H1 (cell line): Measurements from ENCODE around the gene TBC1D20. TPM values are rescaled to one million over a fixed set of nuclear protein-coding genes. Genes with fewer than 3 reads are reported as not detected.

Source experiments
- ATF3 ChIP-seq: IDR thresholded peaks from 2 replicates; pipeline ENCODE4 v1.6.1; 2011; ENCODE audit warnings: low read depth, mild to moderate bottlenecking, low read length; ENCODE audit not compliant: insufficient read depth
- E2F6 ChIP-seq: IDR thresholded peaks from 2 replicates; pipeline ENCODE4 v1.6.1; 2012; ENCODE audit warnings: inconsistent platforms
- EP300 ChIP-seq, 2 experiments: IDR thresholded peaks; 1 replicate in 1 of 2; 2 replicates in 1 of 2; pipeline ENCODE4 v1.6.1; 2011 to 2012; ENCODE audit warnings: low read depth in 2 of 2, low read length in 2 of 2, mild to moderate bottlenecking in 2 of 2, borderline replicate concordance in 1 of 2, inconsistent platforms in 1 of 2, moderate library complexity in 1 of 2
- KDM5A ChIP-seq: fragments of 200-600 bp; IDR thresholded peaks from 2 replicates; pipeline ENCODE4 v1.7.1; 2012; ENCODE audit warnings: mild to moderate bottlenecking, low read length, inconsistent platforms, mixed read lengths
- POLR2A ChIP-seq, 2 experiments: IDR thresholded peaks; 1 replicate in 1 of 2; 2 replicates in 1 of 2; pipeline ENCODE4 v1.6.1; 2011; ENCODE audit warnings: low read depth in 2 of 2, low read length in 2 of 2, mild to moderate bottlenecking in 2 of 2; ENCODE audit errors: control extremely low read depth in 1 of 2
- RBBP5 ChIP-seq: IDR thresholded peaks from 2 replicates; pipeline ENCODE4 v1.7.1; 2012; ENCODE audit warnings: low read depth, mild to moderate bottlenecking, inconsistent platforms, low read length, moderate library complexity, borderline replicate concordance
- RXRA ChIP-seq: IDR thresholded peaks from 2 replicates; pipeline ENCODE4 v1.6.1; 2011; ENCODE audit warnings: low read depth, mild to moderate bottlenecking, low read length, moderate library complexity; ENCODE audit not compliant: insufficient read depth
- SIN3A ChIP-seq, 2 experiments: IDR thresholded peaks in 1 of 2; conservative IDR thresholded peaks in 1 of 2; 2 replicates each; pipeline ENCODE4 v1.6.1; 2011 to 2012; ENCODE audit warnings: low read length in 2 of 2, improper control_type of control experiment in 1 of 2, low read depth in 1 of 2, mild to moderate bottlenecking in 1 of 2
- SIRT6 ChIP-seq: IDR thresholded peaks from one replicate; pipeline ENCODE4 v1.7.1; 2012; ENCODE audit warnings: low read length, inconsistent platforms
- SUZ12 ChIP-seq: fragments of 200-600 bp; sonication (generic); IDR thresholded peaks from 2 replicates; pipeline ENCODE4 v1.6.1; 2012; ENCODE audit warnings: mild to moderate bottlenecking, inconsistent platforms, low read length, moderate library complexity, mixed read lengths
- TCF12 ChIP-seq: IDR thresholded peaks from 2 replicates; pipeline ENCODE4 v1.6.1; 2011; ENCODE audit warnings: low read depth, mild to moderate bottlenecking, low read length
- TEAD4 ChIP-seq: IDR thresholded peaks from 2 replicates; pipeline ENCODE4 v1.6.1; 2012; ENCODE audit warnings: low read depth, low read length, inconsistent platforms, mixed read lengths
- USF2 ChIP-seq: IDR thresholded peaks from 2 replicates; pipeline ENCODE4 v1.6.1; 2011; ENCODE audit warnings: low read length, improper control_type of control experiment
- ZNF274 ChIP-seq: IDR thresholded peaks from 2 replicates; pipeline ENCODE4 v1.7.0; 2012; ENCODE audit warnings: low read length, borderline replicate concordance; ENCODE audit errors: extremely low read depth
- polyA plus RNA-seq, 7 experiments: library from polyadenylated mRNA; depleted of rRNA in 3 of 7; stranded (reverse) in 5 of 7; unstranded in 2 of 7; fragments of >200 nt in 5 of 7; fragments of 200-250 nt in 2 of 7; gene quantifications; 1 replicate in 5 of 7; 2 replicates in 1 of 7; 4 replicates in 1 of 7; pipeline versions ENCODE4 v1.2.1 to v1.2.3, GENCODE V29; 2011 to 2013; ENCODE audit warnings: missing spikeins in 2 of 7, mixed read lengths in 2 of 7
- total RNA-seq: library from RNA; stranded (reverse); fragmentation: NEBNext Ultra II Directional; extraction: Animal tissue kit (Norgen Biotek cat#: 25700); gene quantifications from 2 replicates; pipeline ENCODE4 v1.2.1, GENCODE V29; 2021

The TBC1D20 gene
- total and polyA plus RNA-seq, 2 of the 8 experiments (the other 6 are each of a cell fraction or from before 2014, with no cell fraction given), result 14.5 to 17.1 TPM

GRCh38 chr20:434221-434620, 28.1 kb downstream of the TBC1D20 start (continued):
- TF ChIP-seq USF2 (no peak), POLR2A (IDR thresholded peaks at IDR 0.05; ENCODE audit: control extremely low read depth in 1 of 2, low read depth in 2 of 2, low read length in 2 of 2) (no peak), TCF12 (peak; percentile 80; the same call in 1 of the 2 replicates), EP300 (IDR thresholded peaks at IDR 0.05; ENCODE audit: borderline replicate concordance in 1 of 2, low read depth in 2 of 2, low read length in 2 of 2) (no peak), SIN3A (conservative IDR thresholded peaks at IDR 0.05 in 1 of 2, IDR thresholded peaks at IDR 0.05 in 1 of 2; ENCODE audit: low read depth in 1 of 2, low read length in 2 of 2) (0 out of 4 replicates have a peak, but pooled peaks of 1 of the 2 experiments have one; percentile 41), E2F6 (no peak), TEAD4 (peak; percentile 92), RBBP5 (no peak), ATF3 (no peak), SIRT6 (no peak), SUZ12 (no peak), ZNF274 (no peak), KDM5A (no peak), RXRA (no peak)
